Fibroblast of villous mesenchyme (primary cell): Measurements from ENCODE around the gene KDR. TPM values are rescaled to one million over a fixed set of nuclear protein-coding genes. Genes with fewer than 3 reads are reported as not detected.
A peak's percentile ranks its signal among the peaks of the same experiment; 100 is the strongest.

Source experiments
- DNase-seq: peaks from one replicate; pipeline ENCODE4 v3.0.0-alpha.2; 2010; ENCODE audit warnings: low read depth
- H3K4me3 ChIP-seq: 2 replicates; pipeline ENCODE4 v1.5.1; 2011; ENCODE audit warnings: low read depth, mild to moderate bottlenecking, low read length
- total RNA-seq: library from RNA; depleted of rRNA; stranded (reverse); fragments of >200 nt; gene quantifications from 2 replicates; pipeline ENCODE4 v1.2.3, GENCODE V29; 2012
- TF ChIP-seq, protein P1 (sequence below): IDR thresholded peaks from 2 replicates; pipeline ENCODE4 v1.5.1; 2012; ENCODE audit warnings: low read depth, mild to moderate bottlenecking, low read length; ENCODE audit not compliant: insufficient read depth

KDR gene
- total RNA-seq, 1 donor = 0.86 TPM

GRCh38 chr4:55066018-55066417, 59.4 kb downstream of the KDR start:
- DNase-seq = no peak
- H3K4me3 ChIP-seq = no peak overlapping the region
- TF ChIP-seq, protein P1, sequence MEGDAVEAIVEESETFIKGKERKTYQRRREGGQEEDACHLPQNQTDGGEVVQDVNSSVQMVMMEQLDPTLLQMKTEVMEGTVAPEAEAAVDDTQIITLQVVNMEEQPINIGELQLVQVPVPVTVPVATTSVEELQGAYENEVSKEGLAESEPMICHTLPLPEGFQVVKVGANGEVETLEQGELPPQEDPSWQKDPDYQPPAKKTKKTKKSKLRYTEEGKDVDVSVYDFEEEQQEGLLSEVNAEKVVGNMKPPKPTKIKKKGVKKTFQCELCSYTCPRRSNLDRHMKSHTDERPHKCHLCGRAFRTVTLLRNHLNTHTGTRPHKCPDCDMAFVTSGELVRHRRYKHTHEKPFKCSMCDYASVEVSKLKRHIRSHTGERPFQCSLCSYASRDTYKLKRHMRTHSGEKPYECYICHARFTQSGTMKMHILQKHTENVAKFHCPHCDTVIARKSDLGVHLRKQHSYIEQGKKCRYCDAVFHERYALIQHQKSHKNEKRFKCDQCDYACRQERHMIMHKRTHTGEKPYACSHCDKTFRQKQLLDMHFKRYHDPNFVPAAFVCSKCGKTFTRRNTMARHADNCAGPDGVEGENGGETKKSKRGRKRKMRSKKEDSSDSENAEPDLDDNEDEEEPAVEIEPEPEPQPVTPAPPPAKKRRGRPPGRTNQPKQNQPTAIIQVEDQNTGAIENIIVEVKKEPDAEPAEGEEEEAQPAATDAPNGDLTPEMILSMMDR = no peak

- TF ChIP-seq, protein P1 = no peak
Observed at GRCh38 chr4:55055529-55055928, 69.9 kb downstream of the KDR start.

GRCh38 chr4:55051532-55051931, 73.9 kb downstream of the KDR start:
- DNase-seq = no peak
- TF ChIP-seq, protein P1 = no peak
- no peak overlapping the region for H3K4me3 ChIP-seq

More at GRCh38 chr4:55055529-55055928, 69.9 kb downstream of the KDR start:
- no peak for DNase-seq
- H3K4me3 ChIP-seq = no peak overlapping the region

DNA sequence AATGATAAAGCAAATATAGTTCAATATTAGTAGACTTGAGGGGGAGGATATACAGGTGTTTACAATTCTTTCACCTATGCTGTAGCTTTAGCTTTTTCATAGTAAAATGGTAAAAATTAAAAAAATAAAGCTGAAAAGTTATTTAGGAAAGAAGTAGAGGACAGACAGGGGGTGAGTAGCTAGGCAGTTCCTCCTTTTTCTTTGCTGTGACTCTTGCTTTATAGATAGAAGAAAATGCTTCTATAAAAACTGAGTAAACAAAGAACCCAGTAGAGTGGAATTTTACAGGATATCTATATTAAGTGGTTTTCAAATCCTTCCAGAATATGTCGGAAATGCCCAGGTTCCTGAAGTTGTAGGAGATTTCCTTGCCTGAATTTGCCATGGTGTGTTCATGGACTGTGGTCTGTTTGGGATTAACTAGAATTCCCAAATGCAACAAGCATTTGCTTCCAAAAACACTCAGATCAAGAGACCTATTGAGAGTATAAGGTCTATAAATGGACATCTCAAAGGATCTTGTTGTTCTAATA, 74.9 kb downstream of the KDR start:
- H3K4me3 ChIP-seq = no peak overlapping the region
- TF ChIP-seq, protein P1 = no peak
- DNase-seq = no peak

GRCh38 chr4:55038176-55038890, 87.1 kb downstream of the KDR start:
- TF ChIP-seq, protein P1 = no peak
- peak; percentile 16 for DNase-seq
- no peak overlapping the region for H3K4me3 ChIP-seq

GRCh38 chr4:55037728-55038127, 87.7 kb downstream of the KDR start:
- TF ChIP-seq, protein P1 = no peak
- no peak overlapping the region for H3K4me3 ChIP-seq
- no peak for DNase-seq
